ENCODE measurements around the gene IL17RD. TPM values are rescaled to one million over a fixed set of nuclear protein-coding genes. Genes with fewer than 3 reads are reported as not detected.

IL17RD gene
- total RNA-seq, 1 experiment from 2014 or later = 8.3 TPM

- no peaks in the 10 kb centered on the region for H4K20me1 ChIP-seq (ENCODE audit: insufficient read depth)
- POLR2A ChIA-PET (ENCODE audit: unreplicated experiment) = interaction anchor here (0.6 kb wide), 2 partner anchors 180 to 395 kb away, joined by 3 to 5 read pairs; no protein-coding TSS in a partner anchor
- CTCF ChIA-PET = interaction anchor here (0.6 kb wide), 1 partner anchor 387 kb away, joined by 3 read pairs; no protein-coding TSS in a partner anchor
- H3K9me2 ChIP-seq (ENCODE audit: insufficient read depth) = no peaks in the 10 kb centered on the region
- no peak overlapping the region for H3K4me3 ChIP-seq
- no peak overlapping the region for H2AFZ ChIP-seq
- no peak for DNase-seq
- H3K4me2 ChIP-seq = no peak overlapping the region
- H3K27ac ChIP-seq = no peak overlapping the region
- intact Hi-C loops (cut with micrococcal nuclease; ENCODE audit: unreplicated experiment) = loop anchor here (2.0 kb wide), 1 partner anchor 403 kb away; no protein-coding TSS in a partner anchor
- H3K27me3 ChIP-seq (ENCODE audit: insufficient read depth, low read depth) = no peaks in the 10 kb centered on the region
- no peaks in the 10 kb centered on the region for H3K9me3 ChIP-seq (ENCODE audit: insufficient read depth, low read depth)
- no peaks in the 10 kb centered on the region for H3K36me3 ChIP-seq (ENCODE audit: low read depth)
- no peaks in the 10 kb centered on the region for H3F3A ChIP-seq (ENCODE audit: insufficient read depth, low read depth)
- no peak for TF ChIP-seq EZH2 (IDR thresholded peaks at IDR 0.05; ENCODE audit: low read depth)
- TF ChIP-seq CTCF (conservative IDR thresholded peaks at IDR 0.05) = peak; percentile 50
- no peaks in the 10 kb centered on the region for H3K4me1 ChIP-seq (replicated peaks; ENCODE audit: insufficient read depth)
- no peaks in the 10 kb centered on the region for H3K79me2 ChIP-seq (ENCODE audit: low read depth)
- BruUV-seq (replicated peaks) = no TSS peak
Measured at GRCh38 chr3:57179580-57180410, 14.6 kb upstream of the IL17RD start.

GRCh38 chr3:57176045-57176444, 10.9 kb upstream of the IL17RD start:
- intact Hi-C loops (cut with micrococcal nuclease; ENCODE audit: unreplicated experiment) = no loop called here
- no peaks in the 10 kb centered on the region for H3K36me3 ChIP-seq (ENCODE audit: low read depth)
- H3F3A ChIP-seq (ENCODE audit: insufficient read depth, low read depth) = no peaks in the 10 kb centered on the region; the same call in 1 of the 2 replicates
- H3K79me2 ChIP-seq (ENCODE audit: low read depth) = no peaks in the 10 kb centered on the region
- H3K27me3 ChIP-seq (ENCODE audit: insufficient read depth, low read depth) = no peaks in the 10 kb centered on the region
- no peaks in the 10 kb centered on the region for H3K4me1 ChIP-seq (replicated peaks; ENCODE audit: insufficient read depth)
- no peaks in the 10 kb centered on the region for H4K20me1 ChIP-seq (ENCODE audit: insufficient read depth)
- DNase-seq = no peak
- no peak overlapping the region for H3K27ac ChIP-seq
- no peak overlapping the region for H3K4me3 ChIP-seq
- BruUV-seq (replicated peaks) = no TSS peak
- H3K9me2 ChIP-seq (ENCODE audit: insufficient read depth) = no peaks in the 10 kb centered on the region
- TF ChIP-seq EZH2 (IDR thresholded peaks at IDR 0.05; ENCODE audit: low read depth) = no peak
- H3K4me2 ChIP-seq = no peak overlapping the region
- POLR2A ChIA-PET (ENCODE audit: unreplicated experiment) = no interaction called here
- CTCF ChIA-PET = interaction anchor here (0.6 kb wide), 1 partner anchor 21 kb away, joined by 14 read pairs; no protein-coding TSS in a partner anchor
- H3K9me3 ChIP-seq (ENCODE audit: insufficient read depth, low read depth) = no peaks in the 10 kb centered on the region
- H2AFZ ChIP-seq = no peak overlapping the region

- Histone ChIP-seq H3K9me2 (ENCODE audit: insufficient read depth) (no peaks in the 10 kb centered on the region), H2AFZ (no peak overlapping the region), H3K4me1 (replicated peaks; ENCODE audit: insufficient read depth) (peaks cover 3% of the 10 kb centered on the region; the same call in 1 of the 2 replicates), H3K9me3 (ENCODE audit: insufficient read depth, low read depth) (no peaks in the 10 kb centered on the region), H3K79me2 (ENCODE audit: low read depth) (no peaks in the 10 kb centered on the region), H3F3A (ENCODE audit: insufficient read depth, low read depth) (no peaks in the 10 kb centered on the region; the same call in 1 of the 2 replicates), H3K4me3 (no peak overlapping the region), H3K27me3 (ENCODE audit: insufficient read depth, low read depth) (no peaks in the 10 kb centered on the region), H3K27ac (no peak overlapping the region), H3K4me2 (no peak overlapping the region), H3K36me3 (ENCODE audit: low read depth) (no peaks in the 10 kb centered on the region), H4K20me1 (ENCODE audit: insufficient read depth) (no peaks in the 10 kb centered on the region)
- no TSS peak for BruUV-seq (replicated peaks)
- ChIA-PET CTCF (no interaction called here), POLR2A (ENCODE audit: unreplicated experiment) (no interaction called here)
- no peak for DNase-seq
- TF ChIP-seq EZH2 (IDR thresholded peaks at IDR 0.05; ENCODE audit: low read depth) = no peak
- no peak for TF ChIP-seq CTCF (conservative IDR thresholded peaks at IDR 0.05)
- intact Hi-C loops (cut with micrococcal nuclease; ENCODE audit: unreplicated experiment) = loop anchor here (5.0 kb wide), 3 partner anchors 259 to 679 kb away; partner anchors contain the start of gene SLMAP
Measured at GRCh38 chr3:57173687-57174086, 8.5 kb upstream of the IL17RD start.
